Esophagus muscularis mucosa (tissue), 4 donors: ENCODE results near the gene C10orf71. TPM values are rescaled to one million over a fixed set of nuclear protein-coding genes. Genes with fewer than 3 reads are reported as not detected.

ENCODE experiments used
- DNase-seq: peaks from one replicate; pipeline ENCODE4 v3.0.0-alpha.2; 2017; ENCODE audit errors: extremely low spot score
- H3K27ac ChIP-seq, 4 donors: fragments of 200-600 bp; sonication (generic); replicated peaks in 1 of 4; 1 replicate in 3 of 4; 2 replicates in 1 of 4; pipeline ENCODE4 v1.5.1; 2016 to 2019; ENCODE audit warnings: mild to moderate bottlenecking in 1 of 4
- H3K27me3 ChIP-seq, 4 donors: fragments of 200-600 bp; sonication (generic); one replicate each; pipeline versions ENCODE4 v1.5.1 to v1.6.0; 2016 to 2019
- H3K36me3 ChIP-seq, 4 donors: fragments of 200-600 bp; sonication (generic); one replicate each; pipeline ENCODE4 v1.5.1; 2016 to 2019
- H3K4me1 ChIP-seq, 4 donors: fragments of 200-600 bp; sonication (generic); one replicate each; pipeline ENCODE4 v1.5.1; 2016 to 2019
- H3K4me3 ChIP-seq, 4 donors: fragments of 200-600 bp; sonication (generic); 1 replicate in 2 of 4; 2 replicates in 2 of 4; pipeline ENCODE4 v1.5.1; 2016 to 2019; ENCODE audit warnings: mild to moderate bottlenecking in 4 of 4, moderate library complexity in 1 of 4
- H3K9me3 ChIP-seq, 4 donors: fragments of 200-600 bp; sonication (generic); 1 replicate in 3 of 4; 2 replicates in 1 of 4; pipeline ENCODE4 v1.5.1; 2016 to 2019
- EP300 ChIP-seq: sonication (generic); formaldehyde crosslinking; IDR thresholded peaks from one replicate; pipeline ENCODE4 v1.6.1; 2017; ENCODE audit warnings: antibody characterized with exemption
- POLR2A ChIP-seq: fragments of 450-650 bp; IDR thresholded peaks from one replicate; pipeline ENCODE4 v1.6.1; 2017; ENCODE audit warnings: antibody characterized with exemption, moderate library complexity, mild to moderate bottlenecking, low read depth
- POLR2AphosphoS5 ChIP-seq, 2 donors: sonication (generic); formaldehyde crosslinking; IDR thresholded peaks; one replicate each; pipeline ENCODE4 v1.6.1; 2017; ENCODE audit warnings: antibody characterized with exemption in 2 of 2
- WGBS: methylation state at CpG from one replicate; pipeline ENCODE4 v1.1.5; 2018; 5-methylcytosine and 5-hydroxymethylcytosine counted together
- intact Hi-C: fragments of 100-400 bp; cut with DNase I; formaldehyde crosslinking; loops from one replicate; pipeline ENCODE4 v1.15.1; 2023
- total RNA-seq, 4 donors: library from RNA; depleted of rRNA; stranded (reverse); fragments of >200 nt; gene quantifications; one replicate each; pipeline versions ENCODE4 v1.1.0 to v1.2.1, GENCODE V29; 2016
- TF ChIP-seq, protein P1 (sequence below), 3 experiments: fragments of 200-600 bp in 2 of 3; fragments of 450-650 bp in 1 of 3; sonication (generic) in 2 of 3; IDR thresholded peaks; one replicate each; pipeline ENCODE4 v1.5.1; 2017 to 2019; ENCODE audit warnings: antibody characterized with exemption in 3 of 3, mild to moderate bottlenecking in 2 of 3, moderate library complexity in 1 of 3

C10orf71 gene
- total RNA-seq, 4 donors from 2014 or later: 0.06 to 0.42 TPM; not detected in 2

DNA sequence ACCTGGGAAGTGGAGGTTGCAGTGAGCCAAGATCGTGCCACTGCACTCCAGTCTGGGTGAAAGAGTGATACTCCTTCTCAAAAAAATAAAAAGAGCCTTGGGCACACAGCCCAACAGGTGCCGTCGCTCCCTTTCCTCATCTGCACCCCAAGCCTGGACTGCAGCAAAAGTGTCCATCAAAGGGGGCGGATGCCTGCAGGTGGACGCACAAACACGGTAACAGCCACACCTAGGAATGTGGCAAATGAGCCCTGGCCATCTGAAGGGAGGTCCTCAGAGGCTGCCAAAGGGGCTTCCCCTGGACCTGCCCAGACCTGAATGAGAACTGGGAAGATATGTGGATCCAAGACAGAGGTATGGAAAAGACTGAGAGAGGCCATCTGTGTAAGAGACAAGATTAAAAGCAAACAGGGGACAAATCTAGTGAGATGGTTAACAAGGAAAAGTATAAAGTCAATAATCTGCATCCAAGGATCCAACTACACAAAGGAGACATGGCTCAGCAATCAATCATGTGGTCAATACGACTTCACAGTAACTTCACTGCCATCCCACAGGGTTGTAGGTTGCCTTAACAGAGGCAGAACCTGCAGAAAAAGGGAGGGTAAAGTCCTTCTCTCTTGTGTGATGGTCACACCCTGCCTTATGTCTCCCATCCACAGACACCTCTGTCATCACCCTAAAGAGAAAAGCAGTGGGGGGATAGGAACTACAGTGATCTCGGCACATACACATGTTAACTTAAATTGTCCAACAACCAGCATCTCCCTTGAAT, 71.5 kb downstream of the C10orf71 start:
- Histone ChIP-seq H3K27me3 (peaks cover 0 to 27% (median 0%) of the 10 kb centered on the region in 4 donors), H3K36me3 (no peaks in the 10 kb centered on the region), H3K27ac (no peak overlapping the region), H3K4me1 (peaks cover 0 to 1% (median 0%) of the 10 kb centered on the region in 4 donors), H3K9me3 (no peaks in the 10 kb centered on the region), H3K4me3 (no peak overlapping the region)
- 80% methylated on average over 8 of the region's 8 CpGs for WGBS
- TF ChIP-seq EP300: no peak
- TF ChIP-seq POLR2A: no peak
- TF ChIP-seq, protein P1, sequence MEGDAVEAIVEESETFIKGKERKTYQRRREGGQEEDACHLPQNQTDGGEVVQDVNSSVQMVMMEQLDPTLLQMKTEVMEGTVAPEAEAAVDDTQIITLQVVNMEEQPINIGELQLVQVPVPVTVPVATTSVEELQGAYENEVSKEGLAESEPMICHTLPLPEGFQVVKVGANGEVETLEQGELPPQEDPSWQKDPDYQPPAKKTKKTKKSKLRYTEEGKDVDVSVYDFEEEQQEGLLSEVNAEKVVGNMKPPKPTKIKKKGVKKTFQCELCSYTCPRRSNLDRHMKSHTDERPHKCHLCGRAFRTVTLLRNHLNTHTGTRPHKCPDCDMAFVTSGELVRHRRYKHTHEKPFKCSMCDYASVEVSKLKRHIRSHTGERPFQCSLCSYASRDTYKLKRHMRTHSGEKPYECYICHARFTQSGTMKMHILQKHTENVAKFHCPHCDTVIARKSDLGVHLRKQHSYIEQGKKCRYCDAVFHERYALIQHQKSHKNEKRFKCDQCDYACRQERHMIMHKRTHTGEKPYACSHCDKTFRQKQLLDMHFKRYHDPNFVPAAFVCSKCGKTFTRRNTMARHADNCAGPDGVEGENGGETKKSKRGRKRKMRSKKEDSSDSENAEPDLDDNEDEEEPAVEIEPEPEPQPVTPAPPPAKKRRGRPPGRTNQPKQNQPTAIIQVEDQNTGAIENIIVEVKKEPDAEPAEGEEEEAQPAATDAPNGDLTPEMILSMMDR (IDR thresholded peaks at IDR 0.05): no peak
- TF ChIP-seq POLR2AphosphoS5 (IDR thresholded peaks at IDR 0.05): no peak
- intact Hi-C loops: no loop called here
- DNase-seq: no peak

DNA sequence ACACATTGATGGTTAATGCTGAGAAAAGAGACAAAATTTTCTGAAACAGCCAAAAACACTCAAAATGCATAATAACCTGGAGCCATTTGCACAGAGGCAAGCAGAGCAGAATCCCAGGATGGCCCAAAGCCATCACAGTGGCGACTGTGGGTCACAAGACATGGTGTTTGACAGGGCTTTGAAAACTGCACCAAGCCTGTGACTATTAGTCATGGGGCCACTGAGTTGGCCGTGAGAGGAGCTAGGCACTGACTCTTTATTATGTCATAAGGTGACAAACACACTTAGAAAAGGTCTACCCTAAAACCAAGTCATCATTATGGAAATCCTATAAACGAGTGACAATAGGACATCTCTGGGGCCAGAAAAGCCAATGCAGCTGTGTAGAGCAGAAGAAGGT, 73.0 kb downstream of the C10orf71 start:
- H3K27ac ChIP-seq: no peak overlapping the region
- intact Hi-C loops: no loop called here

DNA sequence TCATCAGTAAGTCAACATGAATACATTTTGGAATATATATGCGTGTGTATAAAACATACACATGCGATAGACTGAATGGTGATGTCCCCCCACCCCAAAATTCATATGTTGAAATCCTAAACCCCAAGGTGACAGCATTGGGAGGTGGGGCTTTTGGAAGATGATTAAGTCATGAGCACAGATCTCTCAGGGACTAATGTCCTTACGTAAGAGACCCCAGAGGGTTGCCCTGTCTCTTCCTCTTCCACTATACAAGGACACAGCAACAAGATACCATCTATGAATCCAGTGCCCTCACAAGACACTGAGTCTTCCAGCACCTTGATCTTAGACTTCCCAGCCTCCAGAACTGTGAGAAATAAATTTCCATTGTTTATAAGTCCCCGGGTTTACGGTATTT, 74.4 kb downstream of the C10orf71 start:
- no peak overlapping the region for H3K4me3 ChIP-seq
- H3K27ac ChIP-seq: no peak overlapping the region
- DNase-seq: no peak
- intact Hi-C loops: no loop called here
- H3K9me3 ChIP-seq: no peaks in the 10 kb centered on the region
- H3K27me3 ChIP-seq: peaks cover 0 to 30% (median 0%) of the 10 kb centered on the region in 4 donors
- TF ChIP-seq POLR2A (no peak), EP300 (no peak), POLR2AphosphoS5 (IDR thresholded peaks at IDR 0.05) (no peak)
- TF ChIP-seq, protein P1 (IDR thresholded peaks at IDR 0.05): no peak
- H3K36me3 ChIP-seq: no peaks in the 10 kb centered on the region
- WGBS: 84% methylated on average over 5 of the region's 5 CpGs
- H3K4me1 ChIP-seq: peaks cover 0 to 3% (median 0%) of the 10 kb centered on the region in 4 donors

More for the DNA sequence above, 73.0 kb downstream of the C10orf71 start:
- peaks cover 0 to 28% (median 0%) of the 10 kb centered on the region in 4 donors for H3K27me3 ChIP-seq
- no peak overlapping the region for H3K4me3 ChIP-seq
- 77% methylated on average over 3 of the region's 3 CpGs for WGBS
- H3K4me1 ChIP-seq: peaks cover 0 to 3% (median 0%) of the 10 kb centered on the region in 4 donors
- no peaks in the 10 kb centered on the region for H3K36me3 ChIP-seq
- no peak for DNase-seq
- no peak for TF ChIP-seq POLR2AphosphoS5 (IDR thresholded peaks at IDR 0.05)
- TF ChIP-seq POLR2A: no peak
- TF ChIP-seq, protein P1 (IDR thresholded peaks at IDR 0.05): no peak
- TF ChIP-seq EP300: no peak
- H3K9me3 ChIP-seq: no peaks in the 10 kb centered on the region

DNA sequence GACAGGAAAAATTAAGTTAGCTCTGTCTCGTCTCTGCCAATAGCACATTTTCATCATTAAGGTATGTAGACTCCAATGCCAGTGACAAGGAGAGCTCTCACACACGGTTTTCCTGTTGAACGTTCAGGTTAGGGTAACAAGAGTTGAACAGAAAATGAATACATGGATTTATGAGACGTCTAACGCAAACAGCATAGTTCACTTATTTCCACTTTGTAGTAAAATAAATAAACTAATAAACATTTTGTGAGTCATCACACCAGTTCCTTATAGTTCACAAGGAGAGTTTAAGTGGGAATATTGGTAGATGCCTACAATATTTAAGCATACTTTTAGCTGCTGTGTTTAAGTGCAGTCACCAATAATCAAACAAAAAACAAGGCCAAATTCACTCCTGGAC, 75.8 kb downstream of the C10orf71 start:
- H3K9me3 ChIP-seq: no peaks in the 10 kb centered on the region
- no peak for DNase-seq
- TF ChIP-seq POLR2A (no peak), EP300 (no peak), POLR2AphosphoS5 (IDR thresholded peaks at IDR 0.05) (no peak)
- TF ChIP-seq, protein P1 (IDR thresholded peaks at IDR 0.05): no peak
- 77% methylated on average over 5 of the region's 5 CpGs for WGBS
- no peak overlapping the region for H3K4me3 ChIP-seq
- intact Hi-C loops: no loop called here
- peaks cover 0 to 3% (median 0%) of the 10 kb centered on the region in 4 donors for H3K4me1 ChIP-seq
- peaks cover 0 to 25% (median 0%) of the 10 kb centered on the region in 4 donors for H3K27me3 ChIP-seq
- no peak overlapping the region for H3K27ac ChIP-seq
- no peaks in the 10 kb centered on the region for H3K36me3 ChIP-seq
